Vagina (tissue), 2 donors: Measurements from ENCODE around the gene AADACL3. TPM values are rescaled to one million over a fixed set of nuclear protein-coding genes. Genes with fewer than 3 reads are reported as not detected.
"Not testable (repeated sequence)": the region's sequence is repeated elsewhere in the genome, so short reads cannot be mapped to it uniquely, and the experiment has no call there.

Experiments used
- DNase-seq, 2 donors: peaks; one replicate each; pipeline ENCODE4 v3.0.0-alpha.2; 2017; ENCODE audit errors: extremely low spot score in 2 of 2
- H3K27ac ChIP-seq: fragments of 200-600 bp; sonication (generic); one replicate; pipeline ENCODE4 v1.5.1; 2019
- H3K27me3 ChIP-seq: fragments of 200-600 bp; sonication (generic); one replicate; pipeline ENCODE4 v1.5.1; 2019
- H3K36me3 ChIP-seq, 2 donors: fragments of 200-600 bp; sonication (generic); one replicate each; pipeline ENCODE4 v1.5.1; 2017 to 2019
- H3K4me1 ChIP-seq: fragments of 200-600 bp; sonication (generic); one replicate; pipeline ENCODE4 v1.5.1; 2019
- H3K4me3 ChIP-seq, 2 donors: fragments of 200-600 bp; sonication (generic); 1 replicate in 1 of 2; 2 replicates in 1 of 2; pipeline ENCODE4 v1.5.1; 2016 to 2019
- H3K9me3 ChIP-seq: fragments of 200-600 bp; sonication (generic); one replicate; pipeline ENCODE4 v1.5.1; 2019
- CTCF ChIP-seq, 3 experiments: fragments of 450-650 bp in 2 of 3; fragments of 200-600 bp in 1 of 3; sonication (generic) in 1 of 3; IDR thresholded peaks; one replicate each; pipeline ENCODE4 v1.5.1; 2017 to 2019; ENCODE audit warnings: antibody characterized with exemption in 3 of 3, mild to moderate bottlenecking in 2 of 3, moderate library complexity in 2 of 3
- POLR2A ChIP-seq, 2 donors: fragments of 450-650 bp; IDR thresholded peaks; one replicate each; pipeline ENCODE4 v1.6.1; 2017; ENCODE audit warnings: antibody characterized with exemption in 2 of 2, mild to moderate bottlenecking in 2 of 2, moderate library complexity in 2 of 2
- POLR2AphosphoS5 ChIP-seq, 2 donors: sonication (generic); formaldehyde crosslinking; IDR thresholded peaks; one replicate each; pipeline ENCODE4 v1.9.0; 2017; ENCODE audit warnings: antibody characterized with exemption in 2 of 2, mild to moderate bottlenecking in 2 of 2, low read depth in 1 of 2; ENCODE audit not compliant: insufficient read depth in 1 of 2
- intact Hi-C: fragments of 100-400 bp; cut with DNase I; formaldehyde crosslinking; loops from one replicate; pipeline ENCODE4 v1.15.1; 2023
- total RNA-seq: library from RNA; depleted of rRNA; stranded (reverse); fragments of >200 nt; gene quantifications from one replicate; pipeline ENCODE4 v1.2.3, GENCODE V29; 2016

The AADACL3 gene
- total RNA-seq, 1 donor from 2014 or later, result not detected

DNA sequence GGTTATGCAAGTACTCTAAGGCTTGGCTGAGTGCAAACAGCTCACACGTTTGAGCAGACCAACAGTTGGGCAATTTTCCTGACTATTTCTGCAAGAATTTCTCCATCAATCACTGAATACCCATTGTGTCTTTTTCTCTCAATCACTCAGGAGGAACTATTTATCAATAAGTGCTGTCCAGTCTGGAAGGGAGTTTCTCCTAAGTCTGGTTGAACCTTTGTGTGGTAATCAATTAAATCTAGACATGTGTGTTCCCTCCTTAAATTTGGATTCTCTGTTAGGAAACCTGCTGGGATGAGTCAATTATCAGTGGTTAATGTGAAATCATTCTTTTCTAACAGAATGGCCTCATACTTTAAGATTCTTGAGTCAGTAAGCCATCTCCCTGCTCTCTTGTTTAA lies 6.8 kb upstream of the AADACL3 start:
- no peaks in the 10 kb centered on the region for H3K36me3 ChIP-seq
- H3K27ac ChIP-seq, result no peak overlapping the region
- H3K4me3 ChIP-seq, result no peak overlapping the region
- DNase-seq, result no peak
- no peaks in the 10 kb centered on the region for H3K4me1 ChIP-seq
- TF ChIP-seq POLR2AphosphoS5 (IDR thresholded peaks at IDR 0.05; ENCODE audit: insufficient read depth in 1 of 2, low read depth in 1 of 2) (no peak), POLR2A (IDR thresholded peaks at IDR 0.05) (no peak), CTCF (IDR thresholded peaks at IDR 0.05) (no peak)
- no peaks in the 10 kb centered on the region for H3K9me3 ChIP-seq
- intact Hi-C loops, result no loop called here
- H3K27me3 ChIP-seq, result no peaks in the 10 kb centered on the region

DNA sequence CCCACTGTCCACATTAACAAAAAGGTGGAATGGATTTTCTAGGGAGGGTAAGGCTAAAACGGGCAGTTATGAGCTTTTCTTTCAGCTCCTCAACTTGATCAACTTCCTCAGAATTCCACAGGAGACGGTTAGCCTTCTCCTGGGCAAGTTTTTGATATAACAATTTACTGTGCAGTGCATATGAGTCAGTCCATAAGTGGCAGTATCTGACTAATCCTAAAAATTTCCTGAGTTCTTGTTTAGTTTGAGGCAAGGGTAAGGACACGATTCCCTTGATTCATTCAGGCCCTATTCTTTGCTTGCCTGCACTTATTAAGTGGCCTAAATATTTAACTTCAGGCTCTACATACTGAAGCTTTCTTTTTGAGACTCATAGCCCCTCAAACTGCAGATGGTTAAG lies 6.2 kb upstream of the AADACL3 start:
- TF ChIP-seq POLR2AphosphoS5 (IDR thresholded peaks at IDR 0.05; ENCODE audit: insufficient read depth in 1 of 2, low read depth in 1 of 2) (no peak), CTCF (IDR thresholded peaks at IDR 0.05) (no peak), POLR2A (IDR thresholded peaks at IDR 0.05) (no peak)
- intact Hi-C loops, result no loop called here
- no peaks in the 10 kb centered on the region for H3K27me3 ChIP-seq

DNA sequence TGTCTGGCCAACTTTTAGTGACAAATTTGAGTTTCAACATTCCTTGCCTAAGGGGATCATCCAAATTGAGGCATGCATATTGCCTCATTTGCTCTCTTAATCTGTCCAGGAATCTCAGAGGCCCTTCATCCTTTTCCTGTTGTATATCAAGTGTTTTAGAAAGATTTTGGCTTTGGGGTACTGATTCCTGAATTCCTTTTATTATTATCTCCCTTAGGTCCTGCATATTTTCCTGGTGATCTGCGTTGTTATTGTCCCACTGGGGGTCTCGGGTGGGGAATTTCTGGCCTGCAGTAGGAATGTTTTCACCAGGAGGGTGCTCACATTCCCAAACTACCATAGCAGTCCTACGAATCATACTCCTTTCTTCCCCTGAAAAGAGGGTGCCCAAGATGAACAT lies 4.4 kb upstream of the AADACL3 start:
- no peaks in the 10 kb centered on the region for H3K27me3 ChIP-seq
- TF ChIP-seq POLR2A (IDR thresholded peaks at IDR 0.05) (no peak), CTCF (IDR thresholded peaks at IDR 0.05) (no peak), POLR2AphosphoS5 (IDR thresholded peaks at IDR 0.05; ENCODE audit: insufficient read depth in 1 of 2, low read depth in 1 of 2) (no peak)
- intact Hi-C loops, result no loop called here
- H3K9me3 ChIP-seq, result no peaks in the 10 kb centered on the region
- H3K36me3 ChIP-seq, result no peaks in the 10 kb centered on the region
- no peak overlapping the region for H3K4me3 ChIP-seq
- DNase-seq, result no peak
- no peak overlapping the region for H3K27ac ChIP-seq
- H3K4me1 ChIP-seq, result no peaks in the 10 kb centered on the region

More for the DNA sequence above, 6.2 kb upstream of the AADACL3 start:
- Histone ChIP-seq H3K27ac (no peak overlapping the region), H3K36me3 (no peaks in the 10 kb centered on the region), H3K4me3 (no peak overlapping the region), H3K4me1 (no peaks in the 10 kb centered on the region), H3K9me3 (no peaks in the 10 kb centered on the region)
- no peak for DNase-seq

DNA sequence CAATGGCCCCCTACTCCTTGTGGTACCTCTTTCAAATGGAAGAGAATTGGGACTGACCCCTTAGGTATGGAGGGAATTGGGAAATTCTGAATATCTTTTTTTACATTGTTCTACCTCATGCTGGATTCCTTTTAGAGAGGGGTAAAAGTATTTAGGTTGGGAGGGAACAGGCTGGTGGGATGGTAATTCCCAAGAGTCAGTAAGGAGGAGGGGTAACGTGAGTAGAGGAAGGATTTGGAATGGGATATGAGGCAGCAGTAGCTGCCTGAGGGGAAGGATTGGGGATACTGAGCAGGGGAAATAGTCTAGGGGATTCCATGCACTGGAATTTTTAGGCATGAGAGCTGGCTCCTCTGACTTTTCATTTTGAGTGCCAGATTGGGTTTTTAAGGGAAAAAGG lies 3.8 kb upstream of the AADACL3 start:
- no peaks in the 10 kb centered on the region for H3K36me3 ChIP-seq

DNA sequence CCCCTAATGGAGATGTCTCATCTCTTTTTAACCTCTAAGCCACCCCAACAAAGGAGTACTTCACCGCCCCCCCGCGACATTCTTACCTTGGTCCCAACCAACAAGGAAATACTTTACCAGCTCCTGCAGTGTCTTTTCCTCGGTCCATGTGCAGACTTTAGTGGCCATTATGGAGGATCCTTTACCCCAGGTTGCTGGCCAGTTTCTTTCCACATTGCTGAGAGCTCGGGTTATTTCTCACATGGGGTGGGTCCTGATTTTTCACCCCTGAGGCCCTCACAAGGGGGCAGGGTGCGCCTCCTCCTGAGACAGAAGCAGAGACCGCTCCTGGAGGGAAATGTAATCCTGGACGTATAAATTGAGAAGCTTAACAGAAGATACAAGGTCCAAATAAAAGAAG lies 3.0 kb upstream of the AADACL3 start:
- no peaks in the 10 kb centered on the region for H3K36me3 ChIP-seq
- H3K9me3 ChIP-seq, result no peaks in the 10 kb centered on the region
- no peak overlapping the region for H3K27ac ChIP-seq
- H3K27me3 ChIP-seq, result no peaks in the 10 kb centered on the region
- no peak overlapping the region for H3K4me3 ChIP-seq
- intact Hi-C loops, result no loop called here
- no peak for DNase-seq
- H3K4me1 ChIP-seq, result no peaks in the 10 kb centered on the region
- no peak for TF ChIP-seq CTCF (IDR thresholded peaks at IDR 0.05)
- TF ChIP-seq POLR2A (IDR thresholded peaks at IDR 0.05), result no peak
- TF ChIP-seq POLR2AphosphoS5 (IDR thresholded peaks at IDR 0.05; ENCODE audit: insufficient read depth in 1 of 2, low read depth in 1 of 2), result no peak

More for the DNA sequence above, 3.8 kb upstream of the AADACL3 start:
- no peaks in the 10 kb centered on the region for H3K27me3 ChIP-seq
- H3K4me3 ChIP-seq, result no peak overlapping the region
- H3K9me3 ChIP-seq, result no peaks in the 10 kb centered on the region
- TF ChIP-seq POLR2A (IDR thresholded peaks at IDR 0.05) (no peak), CTCF (IDR thresholded peaks at IDR 0.05) (no peak), POLR2AphosphoS5 (IDR thresholded peaks at IDR 0.05; ENCODE audit: insufficient read depth in 1 of 2, low read depth in 1 of 2) (no peak)
- H3K27ac ChIP-seq, result no peak overlapping the region
- intact Hi-C loops, result no loop called here
- no peaks in the 10 kb centered on the region for H3K4me1 ChIP-seq
- no peak for DNase-seq

- H3K27me3 ChIP-seq, DNase-seq: not testable (repeated sequence)
Observed at GRCh38 chr1:12713651-12714050, 2.3 kb upstream of the AADACL3 start.

More at GRCh38 chr1:12713651-12714050, 2.3 kb upstream of the AADACL3 start:
- intact Hi-C loops, H3K4me1 ChIP-seq, H3K4me3 ChIP-seq, H3K27ac ChIP-seq, H3K36me3 ChIP-seq, H3K9me3 ChIP-seq: not testable (repeated sequence)
